BLaER1 treated with 17β-estradiol and CSF1 and Interleukin-3, amounts not matched to agents 10 nM and 100 nM (cell line): ENCODE measurements around the gene FOXN3.
A peak's percentile ranks its signal among the peaks of the same experiment; 100 is the strongest.

Experiments used
- H3K27ac ChIP-seq, 11 experiments: shearing (Covaris generic); formaldehyde crosslinking; 2 replicates each; pipeline ENCODE4 v1.8.1; 2022
- H3K27me3 ChIP-seq, 11 experiments: shearing (Covaris generic); formaldehyde crosslinking; 2 replicates each; pipeline ENCODE4 v1.8.1; 2022
- H3K36me3 ChIP-seq, 11 experiments: shearing (Covaris generic); formaldehyde crosslinking; 2 replicates each; pipeline ENCODE4 v1.8.1; 2022
- H3K4me1 ChIP-seq, 10 experiments: shearing (Covaris generic); formaldehyde crosslinking; 2 replicates each; pipeline ENCODE4 v1.8.1; 2022
- H3K4me2 ChIP-seq, 11 experiments: shearing (Covaris generic); formaldehyde crosslinking; 2 replicates each; pipeline ENCODE4 v1.8.1; 2022
- H3K4me3 ChIP-seq, 10 experiments: shearing (Covaris generic); formaldehyde crosslinking; 2 replicates each; pipeline ENCODE4 v1.8.1; 2022
- H3K9ac ChIP-seq, 11 experiments: shearing (Covaris generic); formaldehyde crosslinking; 2 replicates each; pipeline ENCODE4 v1.8.1; 2022
- H3K9me3 ChIP-seq, 11 experiments: shearing (Covaris generic); formaldehyde crosslinking; replicated peaks in 1 of 11; 2 replicates each; pipeline ENCODE4 v1.8.1; 2022
- H4K20me1 ChIP-seq, 11 experiments: shearing (Covaris generic); formaldehyde crosslinking; 2 replicates each; pipeline ENCODE4 v1.8.1; 2022
- Cebpa-rat ChIP-seq, 11 experiments: shearing (Covaris generic); IDR thresholded peaks; 2 replicates each; pipeline ENCODE4 v1.8.1; 2022

Gene FOXN3

DNA sequence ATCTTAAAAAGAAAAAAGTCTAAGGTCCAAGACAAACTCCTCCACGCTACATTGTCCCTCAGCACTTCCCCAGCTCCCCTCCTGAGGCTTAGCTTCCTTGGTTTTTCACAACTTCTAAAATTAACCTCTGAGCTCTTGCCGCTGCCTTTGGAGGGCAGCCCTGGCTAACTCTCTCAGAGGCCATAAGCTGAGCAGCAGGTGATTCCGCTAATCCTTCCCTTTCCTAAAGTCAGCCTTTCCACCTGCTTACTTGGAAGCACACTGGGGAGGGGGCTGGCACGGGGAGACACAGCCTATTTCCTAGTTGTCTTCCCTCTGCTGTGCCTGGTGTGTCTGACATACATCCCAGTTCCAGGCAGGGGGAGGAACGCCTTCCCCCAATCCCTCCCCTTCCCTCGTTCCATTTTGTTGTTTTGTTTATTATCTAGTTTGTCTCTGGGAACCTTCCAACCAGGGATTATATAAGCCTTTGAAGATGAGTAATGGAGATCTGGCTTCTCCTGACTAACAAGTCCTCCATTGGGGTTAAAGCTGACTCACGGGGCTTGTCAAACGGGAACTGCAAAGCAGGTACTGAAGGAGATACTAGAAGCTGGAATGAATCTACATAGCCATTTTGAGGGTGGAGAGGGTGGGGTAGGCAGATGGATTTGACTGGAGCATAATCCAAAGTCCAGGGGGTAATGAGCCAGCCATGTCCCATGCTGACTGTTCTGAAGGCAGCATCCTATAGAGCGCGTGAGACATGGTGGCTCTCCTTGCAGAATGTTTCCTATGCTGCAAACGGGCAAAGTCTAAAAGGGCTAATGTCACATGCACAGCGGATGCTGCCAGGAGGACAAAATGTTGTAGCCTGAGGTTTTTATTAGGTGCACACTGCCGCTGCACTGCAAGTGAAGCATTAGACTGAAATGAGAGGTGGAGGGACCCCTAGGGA is 230.8 kb downstream of the FOXN3 start:
- Histone ChIP-seq H3K27ac (peak overlapping the region in 8 of 11 experiments; percentile 45 to 73 (median 60); a peak in 15 of 22 replicates), H3K4me1 (peaks cover 33 to 60% (median 53%) of the 10 kb centered on the region in 10 experiments), H3K27me3 (no peaks in the 10 kb centered on the region)

GRCh38 chr14:89184952-89185351 is 232.1 kb downstream of the FOXN3 start:
- no peak overlapping the region for H3K27ac ChIP-seq
- 0 out of 22 replicates have a peak, but pooled peaks cover 0 to 8% (median 0%) of the 10 kb centered on the region in 11 experiments for H3K9me3 ChIP-seq
- H4K20me1 ChIP-seq, result peaks cover 0 to 57% (median 4%) of the 10 kb centered on the region in 11 experiments; a peak in 4 of 22 replicates
- H3K4me2 ChIP-seq, result peak overlapping the region in 7 of 11 experiments; percentile 82 to 97 (median 90); a peak in 12 of 22 replicates
- no peak for TF ChIP-seq Cebpa-rat (IDR thresholded peaks at IDR 0.05)
- no peak overlapping the region for H3K4me3 ChIP-seq
- no peaks in the 10 kb centered on the region for H3K27me3 ChIP-seq
- no peak overlapping the region for H3K9ac ChIP-seq
- H3K4me1 ChIP-seq, result peaks cover 42 to 72% (median 65%) of the 10 kb centered on the region in 10 experiments
- H3K36me3 ChIP-seq, result peaks cover 36 to 71% (median 46%) of the 10 kb centered on the region in 11 experiments

More for the DNA sequence above, 230.8 kb downstream of the FOXN3 start:
- TF ChIP-seq Cebpa-rat (IDR thresholded peaks at IDR 0.05), result no peak
- Histone ChIP-seq H4K20me1 (peaks cover 0 to 55% (median 5%) of the 10 kb centered on the region in 11 experiments; a peak in 6 of 22 replicates), H3K4me3 (peak overlapping the region in 3 of 10 experiments; percentile 35 to 52 (median 37); a peak in 6 of 20 replicates), H3K9me3 (0 out of 22 replicates have a peak, but pooled peaks cover 0 to 8% (median 0%) of the 10 kb centered on the region in 11 experiments), H3K36me3 (peaks cover 38 to 75% (median 47%) of the 10 kb centered on the region in 11 experiments), H3K4me2 (peak overlapping the region; percentile 52 to 97 (median 87)), H3K9ac (peak overlapping the region in 6 of 11 experiments; percentile 6 to 61 (median 44); a peak in 9 of 22 replicates)

GRCh38 chr14:89182326-89182725 is 234.7 kb downstream of the FOXN3 start:
- H3K27me3 ChIP-seq, result no peaks in the 10 kb centered on the region

GRCh38 chr14:89180546-89180945 is 236.5 kb downstream of the FOXN3 start:
- H3K36me3 ChIP-seq, result peaks cover 41 to 73% (median 55%) of the 10 kb centered on the region in 11 experiments
- no peak for TF ChIP-seq Cebpa-rat (IDR thresholded peaks at IDR 0.05)
- peak overlapping the region in 4 of 11 experiments; percentile 6 to 43 (median 13); a peak in 2 of 22 replicates for H3K9ac ChIP-seq
- H3K4me2 ChIP-seq, result peak overlapping the region; percentile 24 to 85 (median 69); a peak in 21 of 22 replicates
- H3K4me3 ChIP-seq, result no peak overlapping the region
- H3K27ac ChIP-seq, result peak overlapping the region in 7 of 11 experiments; percentile 2 to 63 (median 49); a peak in 11 of 22 replicates
- H3K4me1 ChIP-seq, result peaks cover 15 to 66% (median 56%) of the 10 kb centered on the region in 10 experiments
- peaks cover 0 to 25% (median 0%) of the 10 kb centered on the region in 11 experiments; a peak in 2 of 22 replicates for H4K20me1 ChIP-seq
- no peaks in the 10 kb centered on the region for H3K27me3 ChIP-seq
- 0 out of 22 replicates have a peak, but pooled peaks cover 0 to 9% (median 0%) of the 10 kb centered on the region in 11 experiments for H3K9me3 ChIP-seq

More at GRCh38 chr14:89182326-89182725, 234.7 kb downstream of the FOXN3 start:
- H3K4me3 ChIP-seq, result no peak overlapping the region
- H3K4me2 ChIP-seq, result no peak overlapping the region
- no peak overlapping the region for H3K27ac ChIP-seq
- no peak for TF ChIP-seq Cebpa-rat (IDR thresholded peaks at IDR 0.05)
- 0 out of 22 replicates have a peak, but pooled peaks cover 0 to 8% (median 0%) of the 10 kb centered on the region in 11 experiments for H3K9me3 ChIP-seq
- peaks cover 25 to 64% (median 44%) of the 10 kb centered on the region in 11 experiments; a peak in 21 of 22 replicates for H3K36me3 ChIP-seq
- peaks cover 0 to 40% (median 4%) of the 10 kb centered on the region in 11 experiments; a peak in 4 of 22 replicates for H4K20me1 ChIP-seq
- H3K4me1 ChIP-seq, result peaks cover 32 to 84% (median 74%) of the 10 kb centered on the region in 10 experiments
- H3K9ac ChIP-seq, result no peak overlapping the region

DNA sequence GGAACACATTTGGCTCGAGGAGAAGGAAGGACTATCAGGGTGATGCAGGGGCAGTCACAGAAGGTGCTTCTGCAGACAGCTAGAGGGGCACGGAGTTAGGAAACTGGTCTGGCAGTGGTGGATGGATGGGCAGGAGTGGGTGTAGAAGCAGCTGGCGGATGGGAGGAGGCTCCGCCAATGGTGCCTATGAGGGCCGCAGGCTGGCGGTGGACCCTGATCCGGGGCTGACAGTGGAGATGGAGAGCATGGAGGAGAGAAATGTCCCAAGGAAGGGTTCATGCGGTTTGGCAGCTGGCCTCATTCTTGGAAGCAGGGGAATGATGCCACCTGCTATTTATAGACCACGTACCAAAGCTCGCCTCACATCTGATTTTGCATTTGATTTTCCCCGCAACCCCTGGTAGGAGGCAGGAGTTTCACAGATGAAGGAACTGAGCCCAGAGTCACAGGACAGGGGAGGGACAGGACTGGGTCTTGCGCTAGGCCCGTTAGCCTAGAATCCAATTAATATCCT is 237.1 kb downstream of the FOXN3 start:
- H4K20me1 ChIP-seq, result peaks cover 0 to 25% (median 0%) of the 10 kb centered on the region in 11 experiments; a peak in 2 of 22 replicates
- H3K9me3 ChIP-seq, result peaks cover 0 to 14% (median 0%) of the 10 kb centered on the region in 11 experiments; a peak in 1 of 22 replicates
- H3K4me2 ChIP-seq, result peak overlapping the region in 9 of 11 experiments; percentile 36 to 85 (median 74); a peak in 18 of 22 replicates
- H3K4me1 ChIP-seq, result peaks cover 15 to 60% (median 50%) of the 10 kb centered on the region in 10 experiments
- peak overlapping the region in 3 of 11 experiments; percentile 6 to 43 (median 20); a peak in 1 of 22 replicates for H3K9ac ChIP-seq
- peaks cover 47 to 73% (median 59%) of the 10 kb centered on the region in 11 experiments for H3K36me3 ChIP-seq
- TF ChIP-seq Cebpa-rat (IDR thresholded peaks at IDR 0.05), result no peak
- H3K27me3 ChIP-seq, result no peaks in the 10 kb centered on the region
- no peak overlapping the region for H3K4me3 ChIP-seq
- peak overlapping the region in 6 of 11 experiments; percentile 2 to 63 (median 50); a peak in 10 of 22 replicates for H3K27ac ChIP-seq

GRCh38 chr14:89178800-89179535 is 238.1 kb downstream of the FOXN3 start:
- Histone ChIP-seq H3K36me3 (peaks cover 49 to 73% (median 59%) of the 10 kb centered on the region in 11 experiments), H3K4me1 (peaks cover 15 to 50% (median 44%) of the 10 kb centered on the region in 10 experiments), H3K27me3 (no peaks in the 10 kb centered on the region), H3K4me3 (no peak overlapping the region), H3K9me3 (peaks cover 0 to 14% (median 5%) of the 10 kb centered on the region in 11 experiments; a peak in 10 of 22 replicates), H3K4me2 (peak overlapping the region in 6 of 11 experiments; percentile 68 to 85 (median 78); a peak in 12 of 22 replicates), H3K27ac (0 out of 22 replicates have a peak overlapping the region, but pooled peaks of 1 of the 11 experiments have one; percentile 63), H3K9ac (no peak overlapping the region), H4K20me1 (peaks cover 0 to 25% (median 0%) of the 10 kb centered on the region in 11 experiments; a peak in 2 of 22 replicates)
- no peak for TF ChIP-seq Cebpa-rat (IDR thresholded peaks at IDR 0.05)

DNA sequence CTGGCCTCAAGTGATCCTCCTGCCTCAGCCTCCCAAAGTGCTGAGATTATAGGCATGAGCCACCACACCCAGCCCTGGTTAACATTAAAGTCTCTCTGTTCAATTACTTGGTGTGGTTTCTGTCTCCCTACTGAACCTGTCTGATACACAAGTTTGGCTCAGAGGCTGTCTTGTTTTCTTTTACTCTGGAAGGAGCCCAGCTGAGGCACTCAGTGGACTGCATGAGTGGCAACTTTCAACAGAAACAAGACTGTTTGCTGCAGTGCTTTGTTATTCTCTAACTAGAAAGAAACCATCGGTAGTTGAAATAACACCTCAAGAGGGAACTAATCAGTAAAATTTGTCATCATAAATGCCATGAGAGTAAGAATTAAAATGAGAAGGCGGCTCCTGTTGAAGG is 238.7 kb downstream of the FOXN3 start:
- Histone ChIP-seq H3K9me3 (peaks cover 5 to 16% (median 11%) of the 10 kb centered on the region in 11 experiments; a peak in 20 of 22 replicates), H3K4me3 (no peak overlapping the region), H3K27me3 (no peaks in the 10 kb centered on the region), H3K27ac (no peak overlapping the region), H3K36me3 (peaks cover 49 to 73% (median 59%) of the 10 kb centered on the region in 11 experiments), H3K4me2 (peak overlapping the region in 5 of 11 experiments; percentile 68 to 85 (median 75); a peak in 7 of 22 replicates), H3K9ac (no peak overlapping the region), H3K4me1 (peaks cover 15 to 50% (median 43%) of the 10 kb centered on the region in 10 experiments), H4K20me1 (peaks cover 0 to 22% (median 0%) of the 10 kb centered on the region in 11 experiments; a peak in 2 of 22 replicates)
- TF ChIP-seq Cebpa-rat (IDR thresholded peaks at IDR 0.05), result no peak
